ENCODE data around the gene MIPOL1.
"Not testable (repeated sequence)": the region's sequence is repeated elsewhere in the genome, so short reads cannot be mapped to it uniquely, and the experiment has no call there.

MIPOL1 gene

GRCh38 chr14:37202265-37202664 is 4.5 kb downstream of the MIPOL1 start:
- Mint-ChIP-seq H3K27me3 (ENCODE audit: low read depth) (peaks cover 16% of the 10 kb centered on the region), H3K4me3 (no peak overlapping the region), H3K9me3 (peaks cover 6% of the 10 kb centered on the region), H3K36me3 (ENCODE audit: low read depth) (no peaks in the 10 kb centered on the region), H3K4me1 (ENCODE audit: low read depth) (peaks cover 4% of the 10 kb centered on the region), H3K27ac (no peak overlapping the region)

GRCh38 chr14:37202812-37203211 is 5.1 kb downstream of the MIPOL1 start:
- H3K27me3 Mint-ChIP-seq (ENCODE audit: low read depth): peaks cover 12% of the 10 kb centered on the region
- peaks cover 1% of the 10 kb centered on the region for H3K4me1 Mint-ChIP-seq (ENCODE audit: low read depth)
- H3K27ac Mint-ChIP-seq: no peak overlapping the region
- H3K4me3 Mint-ChIP-seq: no peak overlapping the region
- no peaks in the 10 kb centered on the region for H3K36me3 Mint-ChIP-seq (ENCODE audit: low read depth)
- peaks cover 6% of the 10 kb centered on the region for H3K9me3 Mint-ChIP-seq

- H3K9me3 Mint-ChIP-seq: peaks cover 6% of the 10 kb centered on the region
- H3K27ac Mint-ChIP-seq: no peak overlapping the region
- no peak overlapping the region for H3K4me3 Mint-ChIP-seq
- H3K27me3 Mint-ChIP-seq (ENCODE audit: low read depth): peaks cover 6% of the 10 kb centered on the region
- no peaks in the 10 kb centered on the region for H3K4me1 Mint-ChIP-seq (ENCODE audit: low read depth)
- no peaks in the 10 kb centered on the region for H3K36me3 Mint-ChIP-seq (ENCODE audit: low read depth)
Observed at GRCh38 chr14:37203423-37203822, 5.7 kb downstream of the MIPOL1 start.

- H3K4me1 Mint-ChIP-seq (ENCODE audit: low read depth); H3K9me3 Mint-ChIP-seq; H3K4me3 Mint-ChIP-seq; H3K27ac Mint-ChIP-seq; H3K36me3 Mint-ChIP-seq (ENCODE audit: low read depth); H3K27me3 Mint-ChIP-seq (ENCODE audit: low read depth): not testable (repeated sequence)
Observed at GRCh38 chr14:37205623-37206605, 8.2 kb downstream of the MIPOL1 start.

GRCh38 chr14:37209617-37210016 is 11.9 kb downstream of the MIPOL1 start:
- not testable (repeated sequence) for H3K36me3 Mint-ChIP-seq (ENCODE audit: low read depth); H3K27me3 Mint-ChIP-seq (ENCODE audit: low read depth); H3K4me3 Mint-ChIP-seq

GRCh38 chr14:37210448-37210847 is 12.7 kb downstream of the MIPOL1 start:
- no peaks in the 10 kb centered on the region for H3K36me3 Mint-ChIP-seq (ENCODE audit: low read depth)
- peaks cover 19% of the 10 kb centered on the region for H3K9me3 Mint-ChIP-seq
- no peak overlapping the region for H3K4me3 Mint-ChIP-seq
- no peak overlapping the region for H3K27ac Mint-ChIP-seq
- no peaks in the 10 kb centered on the region for H3K4me1 Mint-ChIP-seq (ENCODE audit: low read depth)
- H3K27me3 Mint-ChIP-seq (ENCODE audit: low read depth): no peaks in the 10 kb centered on the region

More at GRCh38 chr14:37209617-37210016, 11.9 kb downstream of the MIPOL1 start:
- peaks cover 19% of the 10 kb centered on the region for H3K9me3 Mint-ChIP-seq
- not testable (repeated sequence) for H3K4me1 Mint-ChIP-seq (ENCODE audit: low read depth); H3K27ac Mint-ChIP-seq

GRCh38 chr14:37213016-37213415 is 15.3 kb downstream of the MIPOL1 start:
- H3K36me3 Mint-ChIP-seq (ENCODE audit: low read depth): no peaks in the 10 kb centered on the region
- no peaks in the 10 kb centered on the region for H3K27me3 Mint-ChIP-seq (ENCODE audit: low read depth)
- H3K4me3 Mint-ChIP-seq: no peak overlapping the region
- no peak overlapping the region for H3K27ac Mint-ChIP-seq
- no peaks in the 10 kb centered on the region for H3K4me1 Mint-ChIP-seq (ENCODE audit: low read depth)
- peaks cover 13% of the 10 kb centered on the region for H3K9me3 Mint-ChIP-seq

- Mint-ChIP-seq H3K4me1 (ENCODE audit: low read depth) (no peaks in the 10 kb centered on the region), H3K27ac (no peak overlapping the region), H3K4me3 (no peak overlapping the region), H3K9me3 (peaks cover 13% of the 10 kb centered on the region), H3K36me3 (ENCODE audit: low read depth) (no peaks in the 10 kb centered on the region), H3K27me3 (ENCODE audit: low read depth) (no peaks in the 10 kb centered on the region)
Observed at GRCh38 chr14:37215345-37215744, 17.6 kb downstream of the MIPOL1 start.

GRCh38 chr14:37221073-37221472 is 23.3 kb downstream of the MIPOL1 start:
- Mint-ChIP-seq H3K27ac (no peak overlapping the region), H3K4me1 (ENCODE audit: low read depth) (no peaks in the 10 kb centered on the region), H3K36me3 (ENCODE audit: low read depth) (no peaks in the 10 kb centered on the region), H3K4me3 (no peak overlapping the region), H3K27me3 (ENCODE audit: low read depth) (no peaks in the 10 kb centered on the region), H3K9me3 (peaks cover 11% of the 10 kb centered on the region)

GRCh38 chr14:37223947-37224474 is 26.3 kb downstream of the MIPOL1 start:
- no peaks in the 10 kb centered on the region for H3K4me1 Mint-ChIP-seq (ENCODE audit: low read depth)
- no peaks in the 10 kb centered on the region for H3K27me3 Mint-ChIP-seq (ENCODE audit: low read depth)
- no peaks in the 10 kb centered on the region for H3K36me3 Mint-ChIP-seq (ENCODE audit: low read depth)
- H3K9me3 Mint-ChIP-seq: peaks cover 12% of the 10 kb centered on the region
- no peak overlapping the region for H3K4me3 Mint-ChIP-seq
- no peak overlapping the region for H3K27ac Mint-ChIP-seq

- H3K4me3 Mint-ChIP-seq; H3K36me3 Mint-ChIP-seq (ENCODE audit: low read depth); H3K27ac Mint-ChIP-seq; H3K4me1 Mint-ChIP-seq (ENCODE audit: low read depth); H3K27me3 Mint-ChIP-seq (ENCODE audit: low read depth): not testable (repeated sequence)
- H3K9me3 Mint-ChIP-seq: peaks cover 12% of the 10 kb centered on the region
Observed at GRCh38 chr14:37225668-37226067, 27.9 kb downstream of the MIPOL1 start.

GRCh38 chr14:37230551-37231194 is 32.9 kb downstream of the MIPOL1 start:
- Mint-ChIP-seq H3K36me3 (ENCODE audit: low read depth) (no peaks in the 10 kb centered on the region), H3K27me3 (ENCODE audit: low read depth) (no peaks in the 10 kb centered on the region), H3K9me3 (peaks cover 6% of the 10 kb centered on the region), H3K27ac (no peak overlapping the region), H3K4me1 (ENCODE audit: low read depth) (no peaks in the 10 kb centered on the region), H3K4me3 (no peak overlapping the region)

- Mint-ChIP-seq H3K9me3 (no peaks in the 10 kb centered on the region), H3K27me3 (ENCODE audit: low read depth) (no peaks in the 10 kb centered on the region)
Observed at GRCh38 chr14:37232907-37233481, 35.3 kb downstream of the MIPOL1 start.

GRCh38 chr14:37234222-37234621 is 36.5 kb downstream of the MIPOL1 start:
- Mint-ChIP-seq H3K27me3 (ENCODE audit: low read depth) (no peaks in the 10 kb centered on the region), H3K27ac (no peak overlapping the region), H3K4me1 (ENCODE audit: low read depth) (no peaks in the 10 kb centered on the region), H3K36me3 (ENCODE audit: low read depth) (no peaks in the 10 kb centered on the region), H3K4me3 (no peak overlapping the region), H3K9me3 (no peaks in the 10 kb centered on the region)

More at GRCh38 chr14:37232907-37233481, 35.3 kb downstream of the MIPOL1 start:
- Mint-ChIP-seq H3K4me3 (no peak overlapping the region), H3K4me1 (ENCODE audit: low read depth) (no peaks in the 10 kb centered on the region), H3K27ac (no peak overlapping the region), H3K36me3 (ENCODE audit: low read depth) (no peaks in the 10 kb centered on the region)
